Stimulated activated CD8-positive, alpha-beta memory T cell treated with anti-CD3 and anti-CD28 coated beads, Interleukin-2, amount 100 ng/mL, for 48 hours (primary cell): ENCODE measurements around the gene MSI2.

Experiments
- DNase-seq, 2 donors: peaks; one replicate each; pipeline ENCODE4 v3.0.0-alpha.2; 2020; ENCODE audit warnings: low read depth in 2 of 2

MSI2 gene

DNA sequence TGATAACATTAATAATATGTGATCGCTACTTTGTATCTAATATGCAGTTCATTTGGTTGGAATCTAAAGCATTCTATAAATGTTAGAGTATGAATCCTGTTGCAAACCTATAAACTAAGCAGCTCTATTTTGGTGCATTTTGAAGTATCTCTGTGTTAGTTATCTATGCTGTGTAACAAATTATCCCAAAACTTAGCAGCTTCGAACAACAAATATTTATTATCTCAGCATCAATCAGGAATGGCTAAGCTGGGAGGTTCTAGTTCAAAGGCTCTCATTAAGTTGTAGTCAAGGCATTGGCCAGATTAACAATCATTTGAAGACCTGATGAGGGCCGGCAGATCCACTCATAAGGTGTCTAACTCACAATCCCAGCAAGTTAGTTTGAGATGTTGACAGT, 10.1 kb upstream of the MSI2 start:
- no peak for DNase-seq

DNA sequence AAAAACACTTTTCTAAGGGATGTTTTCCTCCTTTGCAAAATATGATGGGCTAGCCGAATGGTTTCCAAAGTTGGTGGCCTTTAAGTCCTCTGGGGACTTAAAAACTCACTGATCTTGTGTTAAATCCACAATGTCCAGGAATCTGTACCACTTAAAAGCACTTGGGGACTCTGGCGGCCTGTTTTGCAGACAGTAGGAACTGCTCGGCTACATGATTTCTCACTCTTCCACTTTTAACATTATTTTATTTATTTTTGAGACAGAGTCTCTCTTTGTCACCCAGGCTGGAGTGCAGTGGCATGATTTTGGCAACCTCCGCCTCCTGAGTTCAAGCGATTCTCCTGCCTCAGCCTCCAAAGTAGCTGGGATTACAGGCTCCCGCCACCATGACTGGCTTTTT, 9.1 kb upstream of the MSI2 start:
- DNase-seq, result no peak

DNA sequence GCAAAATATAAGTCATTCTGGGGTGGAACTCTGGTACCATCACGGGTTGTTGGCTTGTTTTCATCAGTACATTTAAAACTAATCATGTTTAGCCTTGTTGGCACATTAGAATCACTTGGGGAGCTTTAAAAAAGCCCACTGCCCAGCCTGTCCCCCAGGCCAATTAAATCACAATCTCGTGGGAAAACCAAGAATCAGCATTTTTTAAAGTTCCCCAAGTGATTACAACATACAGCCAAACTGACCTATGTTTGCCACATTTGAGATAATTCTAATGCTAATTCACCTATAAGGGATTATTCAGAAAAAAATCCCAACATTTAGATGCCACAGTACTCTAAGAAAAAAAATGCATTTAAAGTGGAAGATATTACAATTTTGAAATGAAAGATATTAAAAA, 8.4 kb upstream of the MSI2 start:
- no peak for DNase-seq

DNA sequence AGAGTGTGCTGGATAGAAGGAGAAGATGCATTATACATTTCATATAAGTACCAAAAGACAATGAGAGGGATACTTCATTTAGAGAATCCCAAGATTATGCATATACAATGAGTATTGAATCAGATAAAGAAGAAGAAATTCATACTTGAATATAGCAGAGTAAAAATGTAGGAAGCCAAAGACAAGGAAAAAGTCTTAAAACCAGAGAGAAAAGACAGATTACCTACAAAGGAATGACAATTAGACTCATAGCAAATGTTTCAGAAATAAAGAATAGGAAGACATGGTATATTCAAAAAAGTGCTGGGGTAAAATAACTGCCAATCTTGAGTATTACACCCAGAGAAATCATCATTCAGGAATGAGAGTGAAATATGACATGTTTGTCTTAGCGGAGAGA, 6.8 kb upstream of the MSI2 start:
- no peak for DNase-seq

DNA sequence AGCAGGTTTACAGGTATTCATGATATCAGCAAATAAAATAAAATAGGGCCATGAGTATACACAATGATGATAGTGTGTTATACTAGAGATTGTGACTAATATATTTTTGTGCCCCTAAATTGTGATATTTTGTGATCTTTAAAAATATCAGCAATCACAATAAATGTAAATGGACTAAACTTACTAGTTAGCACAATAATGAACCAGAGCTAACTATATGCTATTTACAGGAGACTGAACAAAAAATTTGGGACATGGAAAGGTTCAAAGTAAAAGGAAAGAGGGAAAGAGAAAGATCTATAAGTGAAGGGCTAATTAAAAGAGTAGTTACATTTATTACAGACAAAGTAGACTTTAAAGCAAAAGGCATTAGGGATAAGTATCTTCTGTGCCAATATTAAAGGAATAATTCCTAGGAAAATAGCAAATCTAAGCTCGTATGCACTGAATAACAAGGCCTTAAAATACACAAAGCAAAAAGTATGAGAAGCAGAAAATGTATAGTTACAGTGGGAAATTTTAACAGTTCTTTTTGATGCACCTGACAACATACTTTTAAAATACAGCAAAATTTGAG, 5.0 kb upstream of the MSI2 start:
- no peak for DNase-seq

DNA sequence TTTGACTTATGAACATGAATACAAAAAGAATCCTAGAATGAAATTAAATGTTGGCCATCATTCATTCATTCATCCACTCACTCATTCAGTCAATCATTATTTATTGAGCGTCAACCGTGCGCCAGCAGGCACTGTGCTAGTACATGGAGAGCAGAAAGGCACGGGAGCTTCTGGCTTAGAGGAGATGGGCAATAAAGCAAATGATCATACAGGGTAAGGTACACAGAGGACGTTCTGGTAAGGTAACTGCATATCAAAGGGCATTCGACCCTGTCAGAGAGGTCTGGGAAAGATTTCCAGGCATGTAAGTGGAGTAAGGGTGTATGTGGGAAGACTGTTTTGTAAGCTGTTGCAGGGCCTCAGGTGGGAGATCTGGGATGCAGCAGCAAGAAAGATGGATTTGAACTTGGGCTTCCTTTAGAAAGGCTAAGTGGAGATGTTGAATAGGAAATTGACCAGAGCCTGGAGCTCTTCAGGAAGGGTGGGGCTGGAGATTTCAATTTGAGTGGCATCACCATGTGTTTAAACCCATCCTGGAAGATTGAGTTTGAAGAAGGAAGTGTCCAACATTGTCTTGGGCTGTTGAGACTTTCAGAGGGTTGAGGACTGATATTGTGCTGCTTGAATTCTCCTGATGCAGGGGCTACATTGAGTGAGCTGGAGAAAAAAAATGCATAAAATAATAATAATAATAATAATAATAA, 2.8 kb upstream of the MSI2 start:
- no peak for DNase-seq

DNA sequence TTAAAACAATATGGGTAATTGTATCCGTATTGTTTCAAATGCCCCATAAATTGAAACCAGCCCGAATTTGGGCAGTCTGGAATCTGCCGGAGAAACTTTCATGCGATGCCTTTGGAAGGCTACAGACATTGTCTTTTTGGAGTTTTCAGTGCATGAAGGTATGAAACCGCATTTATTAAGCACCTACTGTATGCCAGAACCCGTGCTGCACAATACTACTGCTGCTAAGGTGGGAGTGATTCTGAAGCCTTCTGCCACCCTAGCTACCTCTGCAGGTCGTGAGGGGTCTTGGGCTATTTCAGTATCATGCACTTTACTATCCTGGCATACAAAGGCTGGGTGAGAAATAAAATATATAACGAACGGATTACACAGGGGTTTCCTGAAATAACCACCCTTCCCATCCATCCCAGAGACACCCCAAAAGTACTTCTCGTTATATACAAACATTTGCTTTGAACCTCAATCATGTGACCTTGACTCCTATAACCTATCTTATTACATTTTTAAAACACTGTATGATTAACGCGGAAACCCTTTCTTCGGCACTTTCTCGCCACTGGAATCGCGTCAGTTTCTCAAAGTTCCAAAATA, 1.0 kb upstream of the MSI2 start:
- DNase-seq, result no peak

DNA sequence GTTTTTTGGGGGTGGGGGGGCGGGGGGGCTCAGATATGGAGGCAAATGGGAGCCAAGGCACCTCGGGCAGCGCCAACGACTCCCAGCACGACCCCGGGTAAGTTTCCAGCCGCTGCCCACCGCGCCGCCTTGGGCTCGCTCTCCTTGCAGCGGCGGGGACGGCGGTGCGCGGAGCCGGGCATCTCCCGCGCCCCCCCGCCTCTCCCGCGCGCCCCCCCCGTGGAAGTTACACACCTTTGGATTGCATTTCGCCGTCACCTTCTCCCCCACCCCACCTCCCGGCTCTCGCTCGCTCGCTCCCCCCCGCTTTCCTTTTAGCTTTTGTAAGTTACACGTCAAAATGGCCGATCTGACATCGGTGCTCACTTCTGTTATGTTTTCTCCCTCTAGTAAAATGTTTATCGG, 387 bp downstream of the MSI2 start:
- peak; percentile 13 to 23 for DNase-seq

DNA sequence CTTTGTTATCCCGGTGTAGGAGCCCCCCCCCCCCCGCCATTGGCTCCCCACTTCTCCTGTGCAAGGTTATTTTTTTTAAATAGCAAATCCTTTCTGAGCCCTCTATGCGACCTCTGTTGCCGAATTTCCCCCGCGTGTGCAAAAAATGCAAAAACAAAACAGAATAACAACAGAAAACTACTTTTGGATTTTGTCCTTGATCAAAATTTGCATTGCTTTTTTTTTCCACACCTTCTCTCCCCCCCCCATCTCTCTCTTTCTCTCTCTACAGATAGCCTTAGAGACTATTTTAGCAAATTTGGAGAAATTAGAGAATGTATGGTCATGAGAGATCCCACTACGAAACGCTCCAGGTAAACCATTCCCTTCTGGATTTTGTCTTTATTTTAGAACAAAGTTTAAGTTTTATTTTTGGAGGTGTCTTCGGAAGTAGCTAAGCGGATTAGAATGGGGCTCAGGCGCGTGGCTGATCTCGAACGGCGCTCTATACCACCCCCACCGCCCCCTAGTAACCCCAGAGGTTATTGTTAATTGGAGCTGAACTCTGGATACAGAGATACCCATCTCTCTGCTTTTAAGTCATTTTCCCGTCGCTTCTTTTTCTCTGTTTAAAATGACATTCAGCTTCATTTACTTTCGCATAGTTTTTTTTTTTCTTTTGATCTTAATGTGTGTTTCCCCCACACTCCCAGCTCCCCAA, 1.0 kb downstream of the MSI2 start:
- no peak for DNase-seq

DNA sequence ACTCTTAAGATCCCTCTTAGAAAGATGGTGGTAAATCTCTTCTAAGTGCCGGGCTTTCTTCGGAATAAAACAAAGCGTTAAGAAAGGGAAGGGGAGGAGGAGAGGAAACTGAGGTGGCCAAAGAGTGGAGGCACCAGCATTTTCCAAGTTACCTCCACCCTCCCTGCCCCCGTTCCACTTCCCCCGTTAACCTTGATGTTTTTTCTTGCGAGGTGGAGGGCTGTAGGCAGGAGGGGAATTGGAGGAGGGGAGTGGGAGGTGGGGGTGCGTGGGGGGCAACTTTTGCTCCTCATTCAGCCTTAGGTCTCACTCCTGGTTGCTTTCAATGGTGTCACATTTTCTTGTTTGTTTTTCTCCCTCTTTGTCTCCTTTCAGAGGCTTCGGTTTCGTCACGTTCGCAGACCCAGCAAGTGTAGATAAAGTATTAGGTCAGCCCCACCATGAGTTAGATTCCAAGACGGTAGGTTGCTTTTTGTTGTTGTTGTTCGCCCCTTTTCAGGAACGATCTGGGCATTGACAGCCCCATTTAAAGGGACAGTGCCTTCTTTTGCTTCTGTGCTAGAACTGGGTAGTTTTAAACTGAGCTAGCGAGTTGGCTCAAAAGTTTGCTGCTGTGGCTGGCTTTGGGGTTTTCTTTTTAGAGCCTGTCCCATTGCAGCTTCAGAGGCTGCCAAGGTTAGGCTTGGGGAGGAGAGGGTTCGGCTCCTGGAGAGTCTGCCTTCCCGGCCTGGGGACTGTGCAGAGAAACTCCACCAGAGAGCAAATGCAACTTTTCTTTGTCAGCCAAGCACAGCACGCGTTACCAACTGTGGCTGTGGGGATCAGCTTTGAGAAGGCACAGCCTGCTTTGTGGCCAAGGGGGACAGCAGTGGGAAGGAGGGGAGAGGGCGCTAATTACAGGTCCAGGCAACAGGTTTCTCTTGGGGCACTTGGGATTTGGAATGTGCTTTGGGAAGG, 1.9 kb downstream of the MSI2 start:
- no peak for DNase-seq

DNA sequence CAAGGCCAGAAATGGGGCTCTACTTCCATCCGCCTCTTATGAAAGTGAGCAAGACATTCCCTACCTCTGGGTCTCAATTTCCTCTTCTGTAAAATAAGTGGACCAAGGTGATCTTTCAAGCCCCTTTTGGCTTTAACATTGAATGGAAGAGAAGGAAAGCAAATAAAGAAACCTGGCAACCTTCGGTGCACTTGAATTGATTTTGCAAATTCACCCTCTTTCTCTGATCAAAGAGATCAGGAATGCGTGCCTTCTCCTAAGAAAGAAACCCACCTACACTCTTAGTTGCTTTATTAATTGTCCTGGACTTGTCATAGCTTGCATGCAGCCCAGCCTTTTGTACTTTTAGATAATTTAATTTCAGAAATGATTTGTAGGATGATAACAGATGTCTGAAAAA, 3.0 kb downstream of the MSI2 start:
- no peak for DNase-seq

DNA sequence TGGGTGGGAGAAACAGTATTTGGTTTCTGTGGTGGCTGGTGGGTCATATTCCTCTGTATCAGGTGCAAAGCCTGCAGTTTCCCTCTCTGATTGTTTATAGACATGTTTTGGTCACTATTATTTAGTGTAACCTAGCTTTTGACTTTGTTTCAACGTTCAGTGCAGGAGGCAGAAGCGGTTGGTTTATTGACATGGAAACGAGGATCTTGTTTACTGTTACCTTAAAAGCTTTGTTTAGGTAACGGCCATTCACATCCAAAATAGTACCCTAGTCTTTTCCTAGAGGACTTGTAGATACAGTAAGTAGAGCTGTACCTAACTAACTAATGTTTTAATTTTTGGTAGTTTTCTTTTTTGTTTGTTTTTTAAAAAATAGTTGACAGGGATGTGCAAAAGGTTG, 3.5 kb downstream of the MSI2 start:
- no peak for DNase-seq

DNA sequence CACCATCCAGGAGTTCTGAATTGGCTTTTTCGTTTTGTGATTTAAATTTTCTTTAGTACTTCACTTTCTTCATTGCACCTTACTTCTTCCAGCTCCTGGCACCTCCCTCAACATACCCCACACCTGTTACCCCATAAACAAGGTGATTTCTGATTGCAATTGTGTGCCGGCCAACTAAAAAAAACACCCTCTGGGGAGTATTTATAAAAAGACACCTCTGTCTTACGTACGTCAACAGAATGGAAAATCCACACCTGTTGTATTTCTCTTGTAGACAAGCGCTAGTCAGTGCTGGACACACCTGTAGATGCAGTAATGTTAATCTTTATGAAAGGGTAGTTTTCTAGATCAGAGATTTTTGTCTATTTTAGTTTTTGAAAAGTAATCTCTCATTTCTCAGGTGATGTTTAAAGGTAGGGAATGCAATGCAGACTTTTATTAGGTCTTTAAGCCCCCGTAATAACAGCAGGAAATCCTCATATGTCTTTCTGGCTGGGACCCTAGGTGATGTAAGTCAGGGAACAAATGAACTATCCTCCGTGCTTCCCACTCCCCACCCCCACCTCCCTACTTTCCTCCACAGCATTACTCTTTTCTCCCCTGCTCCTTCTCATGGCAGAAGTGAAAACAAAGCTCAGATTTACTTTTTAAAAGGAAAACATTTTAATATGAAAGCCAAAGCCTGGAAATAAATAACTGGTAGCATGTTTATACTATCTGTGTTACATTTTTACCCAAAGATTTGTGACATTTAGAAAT, 4.2 kb downstream of the MSI2 start:
- no peak for DNase-seq

DNA sequence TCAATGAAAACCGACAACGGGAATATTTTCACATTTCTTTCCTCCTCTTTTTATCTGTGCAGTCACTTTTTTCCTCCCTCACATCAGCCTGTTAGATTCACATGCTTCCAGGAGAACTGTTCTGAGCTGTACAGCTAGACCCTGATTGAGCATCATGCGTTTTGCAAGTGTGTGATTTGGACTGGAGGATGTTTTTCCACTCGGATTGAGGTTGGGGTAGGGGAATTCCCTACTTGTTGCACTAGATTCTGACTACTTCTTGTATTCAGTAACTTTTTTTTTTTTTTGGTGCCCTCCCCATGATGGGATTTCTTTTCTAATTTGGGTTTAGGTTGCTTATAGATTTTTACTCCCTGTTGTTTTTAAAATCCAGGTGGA, 4.8 kb downstream of the MSI2 start:
- DNase-seq, result no peak

DNA sequence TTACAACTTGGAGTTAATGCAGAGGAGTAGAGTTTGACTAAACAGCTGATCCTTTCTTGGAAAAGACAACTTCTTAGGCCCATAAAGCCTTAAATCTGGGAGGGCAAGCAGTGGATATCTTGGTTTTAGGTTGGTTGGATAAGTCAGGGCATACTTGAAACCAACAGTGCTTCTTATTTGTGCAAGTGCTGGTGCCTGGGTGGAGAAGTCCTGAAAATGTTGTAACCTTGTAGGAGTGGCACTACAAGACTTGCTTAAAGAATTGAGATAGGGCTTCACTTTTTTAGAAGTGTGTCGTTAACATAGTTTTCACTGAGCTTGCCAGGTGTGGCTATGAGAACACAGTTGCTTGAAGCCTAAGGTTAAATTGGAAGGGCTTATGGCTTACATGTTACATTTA, 6.2 kb downstream of the MSI2 start:
- no peak for DNase-seq

DNA sequence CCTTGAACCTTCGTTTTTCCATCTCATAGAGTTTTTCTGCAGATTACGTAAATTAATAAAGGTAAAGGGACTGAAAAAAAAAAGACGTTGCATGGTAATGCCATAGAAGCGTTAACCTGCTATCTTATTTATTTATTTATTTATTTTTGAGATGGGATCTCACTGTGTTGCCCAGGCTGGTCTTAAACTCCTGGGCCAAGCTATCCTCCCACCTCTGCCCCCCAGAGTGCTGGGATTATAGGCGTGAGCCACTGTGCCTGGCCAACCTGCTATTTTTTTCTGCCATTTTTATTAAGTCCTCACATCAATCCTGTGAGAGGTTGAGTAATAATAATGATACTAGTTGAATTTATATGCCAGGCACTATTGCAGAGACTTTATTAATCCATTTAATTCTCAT, 7.9 kb downstream of the MSI2 start:
- no peak for DNase-seq

DNA sequence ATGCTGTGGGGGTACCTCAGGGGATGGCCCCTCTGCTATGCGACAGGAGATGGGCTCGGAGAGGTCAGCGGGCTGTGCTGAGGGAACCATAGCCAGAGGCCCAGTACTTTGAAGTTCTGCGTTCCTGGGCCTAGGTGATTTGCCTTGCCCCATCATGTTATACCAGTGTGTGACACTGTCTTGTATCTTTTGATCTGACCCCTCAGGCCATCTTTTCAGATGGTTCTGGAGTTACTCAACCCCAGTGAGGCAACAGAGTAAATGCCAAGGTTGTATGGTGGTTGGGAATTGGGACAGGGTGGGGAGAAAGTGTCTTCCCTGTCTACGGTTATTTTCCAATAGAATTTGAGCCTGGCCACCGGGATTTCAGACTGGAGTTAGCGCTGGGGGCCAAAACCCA, 8.5 kb downstream of the MSI2 start:
- DNase-seq, result no peak

DNA sequence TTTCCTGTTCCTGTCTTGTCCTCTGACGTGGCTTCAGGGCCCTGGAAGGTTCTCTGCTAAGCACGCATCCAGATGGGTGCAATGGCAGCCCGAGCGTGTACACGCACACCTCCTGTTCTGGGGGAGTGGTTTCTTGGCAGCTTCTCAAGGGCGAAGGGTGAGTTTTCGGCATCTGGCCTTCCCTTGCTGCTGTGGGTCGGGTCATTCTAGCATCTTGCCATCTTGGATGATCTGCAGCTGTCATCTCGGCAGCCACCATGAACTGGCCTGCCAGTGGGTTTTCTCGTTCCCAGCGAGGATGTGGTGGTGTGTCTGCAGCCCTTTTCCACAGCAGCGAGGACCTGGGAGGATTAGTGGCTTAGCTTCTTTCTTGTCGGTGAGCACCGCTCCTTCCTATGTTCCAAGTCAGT, 10.6 kb downstream of the MSI2 start:
- no peak for DNase-seq

DNA sequence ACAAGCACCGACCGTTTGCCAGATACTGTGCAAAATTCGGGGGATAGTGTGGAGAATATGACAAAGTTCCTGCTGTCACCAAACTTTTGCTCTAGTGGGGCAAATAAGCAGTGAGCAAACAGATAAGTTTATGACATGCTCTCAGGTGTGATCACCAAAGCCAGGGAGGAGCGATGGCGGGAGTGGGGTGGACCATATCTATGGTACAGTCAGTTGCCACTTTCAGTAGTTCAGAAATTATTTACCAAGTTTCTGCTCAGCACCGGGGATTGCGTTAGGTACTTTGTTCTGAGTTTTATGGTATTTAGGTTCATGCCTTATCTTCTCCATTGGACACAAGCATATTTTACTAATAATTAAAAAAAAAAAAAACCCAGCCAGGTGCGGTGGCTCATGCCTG, 11.9 kb downstream of the MSI2 start:
- no peak for DNase-seq

DNA sequence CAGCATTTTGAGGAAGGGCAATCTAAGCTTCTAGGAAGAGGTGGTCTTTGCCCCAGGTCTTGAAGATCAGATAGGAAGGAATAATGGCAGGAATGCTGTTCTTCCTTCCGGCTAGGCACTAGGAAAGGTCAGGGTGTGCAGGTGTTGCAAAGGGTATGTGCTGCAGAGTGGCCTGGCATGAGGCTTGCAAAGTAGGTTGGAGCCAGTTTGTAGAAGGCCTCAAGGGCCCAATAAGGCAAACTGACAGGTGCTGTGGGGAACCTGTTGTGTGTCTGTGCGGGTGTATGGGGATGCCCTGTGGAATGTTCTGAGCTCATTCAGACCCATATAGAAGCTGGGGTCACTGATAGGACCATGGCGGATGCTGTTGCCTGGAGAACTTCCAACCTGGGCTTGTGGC, 12.7 kb downstream of the MSI2 start:
- no peak for DNase-seq

DNA sequence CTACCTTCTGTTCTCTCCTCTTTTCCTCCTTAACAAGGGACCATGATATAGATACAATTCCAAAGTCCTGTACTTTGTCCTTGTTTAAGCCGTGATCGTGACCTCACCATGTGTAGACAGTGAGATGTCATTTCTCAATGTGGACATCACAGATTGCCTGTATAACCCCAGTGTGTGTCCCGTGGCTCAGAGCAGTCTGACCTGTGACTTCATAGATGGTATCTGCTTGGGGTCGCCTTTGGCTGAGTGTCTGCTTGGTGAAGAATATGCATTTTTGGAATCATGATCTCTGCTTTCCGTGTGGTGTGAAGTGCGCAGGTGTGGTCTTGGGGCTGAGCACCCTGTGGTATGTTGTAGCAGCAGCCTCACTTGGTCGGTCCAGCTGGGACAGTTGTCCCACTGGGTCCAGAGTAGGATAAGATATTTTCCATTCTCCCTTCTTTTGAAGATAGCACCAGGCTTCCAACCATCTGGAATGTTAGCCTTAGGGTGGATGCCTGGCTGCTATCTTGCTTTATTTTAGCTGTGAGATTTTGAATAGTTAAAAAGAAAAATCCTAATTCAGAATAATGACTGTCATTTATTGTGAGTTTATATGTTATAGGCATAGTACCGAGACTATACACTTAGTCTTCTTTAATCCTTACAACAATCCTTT, 13.4 kb downstream of the MSI2 start:
- no peak for DNase-seq
